ENCODE results near the gene DGKG. TPM values are rescaled to one million over a fixed set of nuclear protein-coding genes. Genes with fewer than 3 reads are reported as not detected.

The DGKG gene
- total and polyA plus RNA-seq, 2 of the 8 experiments (the other 6 are each of a cell fraction or from before 2014, with no cell fraction given), result 0.30 to 0.48 TPM

DNA sequence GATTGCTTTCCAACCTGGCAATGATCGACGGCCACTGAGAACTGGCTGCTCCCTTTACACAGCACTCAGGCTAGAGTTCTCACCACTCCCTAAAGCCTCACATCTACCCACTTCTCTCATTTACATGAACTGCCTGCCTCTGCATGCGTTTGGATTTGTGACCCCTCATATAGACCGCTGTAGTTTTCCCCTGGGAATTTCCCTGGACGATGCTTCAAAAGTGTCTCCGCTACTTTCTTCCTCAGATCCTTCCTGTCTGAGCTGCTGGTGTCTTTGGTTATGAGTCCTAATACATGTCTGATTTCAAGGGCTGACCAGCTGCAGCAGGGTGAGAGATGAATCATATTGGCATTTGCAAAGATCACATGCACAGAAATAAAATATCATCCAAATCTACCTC is 136.4 kb downstream of the DGKG start (continued):
- TF ChIP-seq, protein P1, sequence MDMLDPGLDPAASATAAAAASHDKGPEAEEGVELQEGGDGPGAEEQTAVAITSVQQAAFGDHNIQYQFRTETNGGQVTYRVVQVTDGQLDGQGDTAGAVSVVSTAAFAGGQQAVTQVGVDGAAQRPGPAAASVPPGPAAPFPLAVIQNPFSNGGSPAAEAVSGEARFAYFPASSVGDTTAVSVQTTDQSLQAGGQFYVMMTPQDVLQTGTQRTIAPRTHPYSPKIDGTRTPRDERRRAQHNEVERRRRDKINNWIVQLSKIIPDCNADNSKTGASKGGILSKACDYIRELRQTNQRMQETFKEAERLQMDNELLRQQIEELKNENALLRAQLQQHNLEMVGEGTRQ (IDR thresholded peaks at IDR 0.05; ENCODE audit: low read length), result no peak
- TF ChIP-seq SP1 (IDR thresholded peaks at IDR 0.05; ENCODE audit: low read depth, low read length) (no peak), JUN (IDR thresholded peaks at IDR 0.05; ENCODE audit: low read depth, low read length) (no peak)
